Esophagus squamous epithelium (tissue), 5 donors: ENCODE measurements around the gene OR10G8. TPM values are rescaled to one million over a fixed set of nuclear protein-coding genes. Genes with fewer than 3 reads are reported as not detected.
"Not testable (repeated sequence)": the region's sequence is repeated elsewhere in the genome, so short reads cannot be mapped to it uniquely, and the experiment has no call there.

Source experiments
- DNase-seq: peaks from one replicate; lab custom pipeline; 2025; lab: John Stamatoyannopoulos, UW
- H3K27ac ChIP-seq, 4 donors: fragments of 200-600 bp; sonication (generic); one replicate each; pipeline ENCODE4 v1.5.1; 2016 to 2019; ENCODE audit warnings: mild to moderate bottlenecking in 1 of 4
- H3K27me3 ChIP-seq, 4 donors: fragments of 200-600 bp; sonication (generic); 1 replicate in 3 of 4; 2 replicates in 1 of 4; pipeline versions ENCODE4 v1.5.1 to v1.6.0; 2017 to 2021; ENCODE audit warnings: antibody characterized with exemption in 1 of 4
- H3K36me3 ChIP-seq, 3 donors: fragments of 200-600 bp; sonication (generic); one replicate each; pipeline ENCODE4 v1.5.1; 2016 to 2019
- H3K4me1 ChIP-seq, 3 donors: fragments of 200-600 bp; sonication (generic); one replicate each; pipeline ENCODE4 v1.5.1; 2017 to 2019
- H3K4me3 ChIP-seq, 4 donors: fragments of 200-600 bp; sonication (generic); 1 replicate in 3 of 4; 2 replicates in 1 of 4; pipeline ENCODE4 v1.5.1; 2016 to 2019; ENCODE audit warnings: mild to moderate bottlenecking in 2 of 4, moderate library complexity in 1 of 4
- H3K9me3 ChIP-seq, 3 donors: fragments of 200-600 bp; sonication (generic); one replicate each; pipeline ENCODE4 v1.5.1; 2016 to 2019
- POLR2A ChIP-seq, 4 donors: fragments of 450-650 bp; IDR thresholded peaks; one replicate each; pipeline ENCODE4 v1.6.1; 2017; ENCODE audit warnings: antibody characterized with exemption in 4 of 4, mild to moderate bottlenecking in 4 of 4, moderate library complexity in 3 of 4
- WGBS, 2 donors: methylation state at CpG; one replicate each; pipeline ENCODE4 v1.1.5; 2018; 5-methylcytosine and 5-hydroxymethylcytosine counted together
- intact Hi-C: fragments of 100-400 bp; cut with DNase I; formaldehyde crosslinking; loops from one replicate; pipeline ENCODE4 v1.15.0; 2022
- total RNA-seq, 4 donors: library from RNA; depleted of rRNA; stranded (reverse); fragments of >200 nt; gene quantifications; one replicate each; pipeline ENCODE4 v1.1.0, GENCODE V29; 2016
- TF ChIP-seq, protein P1 (sequence below), 6 experiments: fragments of 450-650 bp in 4 of 6; fragments of 200-600 bp in 2 of 6; sonication (generic) in 2 of 6; IDR thresholded peaks; one replicate each; pipeline ENCODE4 v1.5.1; 2016 to 2019; ENCODE audit warnings: antibody characterized with exemption in 6 of 6, mild to moderate bottlenecking in 4 of 6, moderate library complexity in 4 of 6
- donor health status: DM: yes; HTN: yes; CAD: no.

OR10G8 gene, protein sequence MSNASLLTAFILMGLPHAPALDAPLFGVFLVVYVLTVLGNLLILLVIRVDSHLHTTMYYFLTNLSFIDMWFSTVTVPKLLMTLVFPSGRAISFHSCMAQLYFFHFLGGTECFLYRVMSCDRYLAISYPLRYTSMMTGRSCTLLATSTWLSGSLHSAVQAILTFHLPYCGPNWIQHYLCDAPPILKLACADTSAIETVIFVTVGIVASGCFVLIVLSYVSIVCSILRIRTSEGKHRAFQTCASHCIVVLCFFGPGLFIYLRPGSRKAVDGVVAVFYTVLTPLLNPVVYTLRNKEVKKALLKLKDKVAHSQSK
- not detected for total RNA-seq

DNA sequence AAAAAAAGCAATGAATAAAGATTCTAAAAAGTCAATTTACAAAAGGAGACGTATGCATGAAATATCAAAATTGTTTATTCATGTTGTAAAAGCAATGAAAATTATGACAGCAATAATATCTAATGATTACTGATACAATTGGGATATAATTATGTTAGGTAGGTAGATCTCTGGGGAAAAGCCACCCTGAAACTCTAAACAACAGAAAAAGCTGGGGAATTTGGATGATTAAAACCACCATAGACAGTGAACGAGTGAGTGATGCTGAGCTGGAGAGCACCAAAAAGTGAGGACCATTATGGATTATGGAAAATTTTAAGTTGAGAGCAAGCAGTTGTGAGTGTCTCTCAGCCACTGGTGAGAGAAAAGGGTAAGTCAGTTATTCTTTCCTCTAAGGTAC lies at the start of gene OR10G8:
OR10G8 (plus strand) TSS at position 301 of the 400 bp plus-strand sequence. CDS start 2,825 bp downstream, outside the sequence.
- H3K4me3 ChIP-seq: no peak within 1 kb of the TSS
- DNase-seq: no peak
- no peaks in the 10 kb centered on the region for H3K4me1 ChIP-seq
- H3K27ac ChIP-seq: no peak within 1 kb of the TSS
- intact Hi-C loops: no loop called here
- no peaks in the 10 kb centered on the region for H3K27me3 ChIP-seq
- WGBS, 2 donors: 55 to 78% methylated on average over 2 of the region's 2 CpGs
- no peak for TF ChIP-seq POLR2A (IDR thresholded peaks at IDR 0.05)
- TF ChIP-seq, protein P1, sequence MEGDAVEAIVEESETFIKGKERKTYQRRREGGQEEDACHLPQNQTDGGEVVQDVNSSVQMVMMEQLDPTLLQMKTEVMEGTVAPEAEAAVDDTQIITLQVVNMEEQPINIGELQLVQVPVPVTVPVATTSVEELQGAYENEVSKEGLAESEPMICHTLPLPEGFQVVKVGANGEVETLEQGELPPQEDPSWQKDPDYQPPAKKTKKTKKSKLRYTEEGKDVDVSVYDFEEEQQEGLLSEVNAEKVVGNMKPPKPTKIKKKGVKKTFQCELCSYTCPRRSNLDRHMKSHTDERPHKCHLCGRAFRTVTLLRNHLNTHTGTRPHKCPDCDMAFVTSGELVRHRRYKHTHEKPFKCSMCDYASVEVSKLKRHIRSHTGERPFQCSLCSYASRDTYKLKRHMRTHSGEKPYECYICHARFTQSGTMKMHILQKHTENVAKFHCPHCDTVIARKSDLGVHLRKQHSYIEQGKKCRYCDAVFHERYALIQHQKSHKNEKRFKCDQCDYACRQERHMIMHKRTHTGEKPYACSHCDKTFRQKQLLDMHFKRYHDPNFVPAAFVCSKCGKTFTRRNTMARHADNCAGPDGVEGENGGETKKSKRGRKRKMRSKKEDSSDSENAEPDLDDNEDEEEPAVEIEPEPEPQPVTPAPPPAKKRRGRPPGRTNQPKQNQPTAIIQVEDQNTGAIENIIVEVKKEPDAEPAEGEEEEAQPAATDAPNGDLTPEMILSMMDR (IDR thresholded peaks at IDR 0.05): no peak
- no peaks in the 10 kb centered on the region for H3K9me3 ChIP-seq
- no peaks in the 10 kb centered on the region for H3K36me3 ChIP-seq

DNA sequence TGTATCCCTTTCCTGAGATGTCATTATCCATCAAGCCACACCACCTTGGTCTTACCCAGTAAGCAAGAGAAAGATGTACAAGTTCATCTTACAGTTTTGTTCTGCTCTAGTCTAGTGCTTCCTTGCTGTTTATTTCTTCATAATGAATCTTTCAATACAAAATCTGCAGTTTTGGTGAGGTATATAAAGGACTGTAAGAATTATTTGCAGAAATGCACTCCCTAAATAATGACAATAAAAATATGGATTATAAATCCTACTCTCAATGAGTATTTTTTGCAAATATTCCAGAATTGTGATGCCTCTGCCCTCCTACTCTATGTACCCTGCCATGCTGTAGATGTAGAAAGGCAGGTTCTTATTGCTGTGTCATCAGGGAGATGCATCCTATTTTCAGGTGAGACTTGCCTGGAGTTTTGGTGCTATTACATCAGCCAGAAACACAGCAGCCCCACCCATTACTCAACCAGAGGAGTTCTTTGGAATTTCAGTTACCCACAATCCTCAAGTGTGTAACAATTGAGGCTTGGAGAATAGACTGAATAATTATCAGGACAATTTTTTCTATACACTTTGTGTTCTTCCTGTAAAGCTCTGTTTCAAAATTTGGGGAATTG lies 48.8 kb upstream of the OR10G8 start, which contains the start of gene OR10S1:
OR10S1 (minus strand) TSS at position 51 of the 617 bp plus-strand sequence. CDS start 117 bp downstream, outside the sequence.
- no peak for DNase-seq
- H3K9me3 ChIP-seq: peaks cover 0 to 10% (median 4%) of the 10 kb centered on the region in 3 donors
- H3K4me3 ChIP-seq: no peak within 1 kb of the TSS
- intact Hi-C loops: no loop called here
- H3K27ac ChIP-seq: no peak within 1 kb of the TSS
- H3K27me3 ChIP-seq: no peaks in the 10 kb centered on the region
- H3K4me1 ChIP-seq: no peaks in the 10 kb centered on the region
- TF ChIP-seq POLR2A (IDR thresholded peaks at IDR 0.05): no peak
- TF ChIP-seq, protein P1 (IDR thresholded peaks at IDR 0.05): no peak
- no peaks in the 10 kb centered on the region for H3K36me3 ChIP-seq

DNA sequence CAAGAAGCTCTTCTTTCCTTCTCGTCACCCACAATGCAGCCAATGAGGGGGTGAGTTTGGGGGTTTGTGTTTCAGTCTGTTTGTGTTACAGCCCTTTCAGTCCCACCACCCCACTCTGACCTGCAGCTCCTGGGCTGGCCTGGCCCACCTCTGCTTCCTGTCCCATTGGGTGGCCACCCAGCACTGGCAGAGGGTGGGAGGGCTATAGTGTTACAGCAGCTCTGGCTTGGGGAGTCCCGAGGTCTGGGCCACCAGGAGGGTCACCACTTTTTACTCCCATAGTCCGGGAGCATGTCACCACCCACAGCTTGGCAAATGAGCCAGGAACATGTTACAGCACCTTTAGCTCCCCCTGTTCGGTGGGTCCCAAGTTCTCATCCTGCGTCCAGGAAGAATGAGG lies 47.3 kb upstream of the OR10G8 start:
- no peak for DNase-seq
- intact Hi-C loops: no loop called here
- no peak overlapping the region for H3K27ac ChIP-seq
- H3K27me3 ChIP-seq: no peaks in the 10 kb centered on the region
- TF ChIP-seq POLR2A (IDR thresholded peaks at IDR 0.05): no peak
- TF ChIP-seq, protein P1 (IDR thresholded peaks at IDR 0.05): no peak
- H3K4me3 ChIP-seq: no peak overlapping the region
- peaks cover 0 to 10% (median 4%) of the 10 kb centered on the region in 3 donors for H3K9me3 ChIP-seq
- H3K36me3 ChIP-seq: no peaks in the 10 kb centered on the region
- no peaks in the 10 kb centered on the region for H3K4me1 ChIP-seq
- 77 to 86% methylated on average over 3 to 4 of the region's 5 CpGs for WGBS, 2 donors

DNA sequence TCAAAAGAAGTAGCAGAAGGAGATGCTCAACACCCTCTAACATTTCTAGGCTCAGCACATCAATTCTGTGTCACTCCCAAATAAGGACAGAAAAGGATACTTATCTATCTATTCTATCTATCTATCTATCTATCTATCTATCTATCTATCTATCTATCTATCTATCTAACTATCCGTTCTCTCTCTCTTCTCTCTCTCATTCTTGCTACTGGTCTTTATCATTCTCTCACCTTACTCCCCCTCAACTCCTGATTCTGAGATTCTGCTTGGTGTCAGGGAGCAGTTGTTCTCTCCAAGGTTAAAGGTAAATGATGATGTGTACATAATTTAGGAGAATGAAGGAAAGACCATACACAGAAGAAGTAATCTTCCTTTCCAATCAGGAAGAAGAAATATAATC lies 31.5 kb upstream of the OR10G8 start, which contains the start of gene OR10G6:
OR10G6 (minus strand) TSS at position 43 of the 400 bp plus-strand sequence; CDS start at position 43, 0 bp downstream.
- Histone ChIP-seq H3K4me1 (no peaks in the 10 kb centered on the region), H3K27me3 (no peaks in the 10 kb centered on the region), H3K36me3 (no peaks in the 10 kb centered on the region), H3K4me3 (no peak within 1 kb of the TSS), H3K9me3 (no peaks in the 10 kb centered on the region), H3K27ac (no peak within 1 kb of the TSS)
- no peak for TF ChIP-seq POLR2A (IDR thresholded peaks at IDR 0.05)
- TF ChIP-seq, protein P1 (IDR thresholded peaks at IDR 0.05): no peak
- DNase-seq: no peak
- intact Hi-C loops: no loop called here
- 68 to 86% methylated on average over 1 of the region's 1 CpG for WGBS, 2 donors

DNA sequence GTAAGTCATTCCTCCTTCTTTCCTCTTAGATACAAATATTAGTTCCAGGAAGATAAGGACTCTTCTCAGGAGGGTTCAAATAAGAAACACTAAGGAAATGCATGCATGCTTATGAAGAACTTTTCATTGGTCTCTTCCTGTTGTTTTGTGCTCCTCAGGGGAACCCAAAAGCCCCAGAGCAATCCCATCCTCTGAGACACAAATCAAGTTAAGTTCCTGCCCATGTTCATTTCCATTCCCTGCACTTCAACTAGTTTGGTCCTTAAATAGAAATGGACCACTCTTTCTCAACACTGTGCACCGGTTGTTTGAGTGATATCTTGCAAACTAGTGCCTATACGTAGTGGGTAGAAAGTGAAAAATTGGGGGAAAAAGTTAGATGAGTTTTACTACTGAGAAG lies 13.9 kb upstream of the OR10G8 start, which contains the start of gene OR10G4:
OR10G4 (plus strand) TSS at position 301 of the 400 bp plus-strand sequence. CDS start 2,578 bp downstream, outside the sequence.
- no peaks in the 10 kb centered on the region for H3K9me3 ChIP-seq
- DNase-seq: no peak
- TF ChIP-seq, protein P1 (IDR thresholded peaks at IDR 0.05): no peak
- no peak for TF ChIP-seq POLR2A (IDR thresholded peaks at IDR 0.05)
- no peak within 1 kb of the TSS for H3K27ac ChIP-seq
- no peaks in the 10 kb centered on the region for H3K36me3 ChIP-seq
- intact Hi-C loops: no loop called here
- H3K4me3 ChIP-seq: no peak within 1 kb of the TSS
- WGBS, 2 donors: 69 to 80% methylated on average over 2 of the region's 2 CpGs
- no peaks in the 10 kb centered on the region for H3K27me3 ChIP-seq
- no peaks in the 10 kb centered on the region for H3K4me1 ChIP-seq

DNA sequence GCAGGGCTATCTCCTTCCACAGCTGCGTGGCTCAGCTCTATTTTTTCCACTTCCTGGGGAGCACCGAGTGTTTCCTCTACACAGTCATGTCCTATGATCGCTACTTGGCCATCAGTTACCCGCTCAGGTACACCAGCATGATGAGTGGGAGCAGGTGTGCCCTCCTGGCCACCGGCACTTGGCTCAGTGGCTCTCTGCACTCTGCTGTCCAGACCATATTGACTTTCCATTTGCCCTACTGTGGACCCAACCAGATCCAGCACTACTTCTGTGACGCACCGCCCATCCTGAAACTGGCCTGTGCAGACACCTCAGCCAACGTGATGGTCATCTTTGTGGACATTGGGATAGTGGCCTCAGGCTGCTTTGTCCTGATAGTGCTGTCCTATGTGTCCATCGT lies 10.8 kb upstream of the OR10G8 start:
- H3K27ac ChIP-seq, intact Hi-C loops, H3K4me1 ChIP-seq, H3K4me3 ChIP-seq, DNase-seq, H3K9me3 ChIP-seq, H3K27me3 ChIP-seq, H3K36me3 ChIP-seq: not testable (repeated sequence)
- WGBS, 2 donors: 20 to 60% methylated on average over 1 to 2 of the region's 9 CpGs
